HCEC 1CT (cell line): Measurements from ENCODE around the gene CDKN2B-AS1.
A peak's percentile ranks its signal among the peaks of the same experiment; 100 is the strongest.

Experiments used
- DNase-seq: peaks from one replicate; pipeline ENCODE4 v3.0.0-alpha.2; 2017

The CDKN2B-AS1 gene

GRCh38 chr9:22098643-22099332 lies 104.2 kb downstream of the CDKN2B-AS1 start:
- DNase-seq: peak; percentile 18

- no peak for DNase-seq
Observed at GRCh38 chr9:22100626-22101025, 106.0 kb downstream of the CDKN2B-AS1 start.

GRCh38 chr9:22102146-22103053 lies 107.8 kb downstream of the CDKN2B-AS1 start:
- no peak for DNase-seq

DNA sequence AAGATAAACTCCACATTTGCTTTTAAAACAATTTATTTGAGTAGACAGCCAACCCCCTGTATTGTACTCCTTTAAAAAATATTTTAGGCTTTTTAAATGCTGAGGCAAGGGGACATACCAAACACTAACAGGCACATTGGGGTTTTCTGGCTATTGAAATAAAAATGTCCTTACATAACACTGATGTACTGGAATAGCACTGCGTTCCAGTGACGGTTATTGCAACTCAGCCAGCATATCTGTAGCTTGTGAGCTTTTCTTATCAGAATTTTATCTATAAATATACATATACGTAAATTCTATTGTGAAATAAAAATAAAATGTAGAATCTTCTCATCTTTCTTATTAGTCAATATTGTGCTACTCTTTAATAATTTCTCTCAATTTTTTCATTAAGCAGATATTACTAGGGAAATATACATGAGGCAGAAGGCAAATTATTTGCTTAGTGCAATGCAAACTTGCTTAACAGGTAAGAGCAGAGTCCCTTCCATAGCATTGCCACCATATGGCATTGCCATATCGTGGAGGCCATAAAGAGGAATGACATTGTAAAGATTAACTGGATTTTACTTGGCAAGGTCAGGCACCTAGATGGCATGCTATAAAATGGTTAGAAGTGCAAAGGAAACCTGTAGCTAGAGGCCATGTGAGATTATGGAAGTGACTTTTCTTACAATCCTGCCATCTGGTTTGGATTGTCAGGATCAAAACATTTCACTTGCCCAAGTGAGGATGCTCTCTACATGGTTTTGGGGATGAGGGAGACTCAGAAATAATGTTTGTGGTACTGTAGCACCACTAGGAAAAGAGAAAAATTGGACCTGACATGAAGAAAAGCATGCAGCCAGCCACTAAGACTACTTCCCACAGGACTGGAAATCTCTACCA lies 109.3 kb downstream of the CDKN2B-AS1 start:
- peak; percentile 86 for DNase-seq

DNA sequence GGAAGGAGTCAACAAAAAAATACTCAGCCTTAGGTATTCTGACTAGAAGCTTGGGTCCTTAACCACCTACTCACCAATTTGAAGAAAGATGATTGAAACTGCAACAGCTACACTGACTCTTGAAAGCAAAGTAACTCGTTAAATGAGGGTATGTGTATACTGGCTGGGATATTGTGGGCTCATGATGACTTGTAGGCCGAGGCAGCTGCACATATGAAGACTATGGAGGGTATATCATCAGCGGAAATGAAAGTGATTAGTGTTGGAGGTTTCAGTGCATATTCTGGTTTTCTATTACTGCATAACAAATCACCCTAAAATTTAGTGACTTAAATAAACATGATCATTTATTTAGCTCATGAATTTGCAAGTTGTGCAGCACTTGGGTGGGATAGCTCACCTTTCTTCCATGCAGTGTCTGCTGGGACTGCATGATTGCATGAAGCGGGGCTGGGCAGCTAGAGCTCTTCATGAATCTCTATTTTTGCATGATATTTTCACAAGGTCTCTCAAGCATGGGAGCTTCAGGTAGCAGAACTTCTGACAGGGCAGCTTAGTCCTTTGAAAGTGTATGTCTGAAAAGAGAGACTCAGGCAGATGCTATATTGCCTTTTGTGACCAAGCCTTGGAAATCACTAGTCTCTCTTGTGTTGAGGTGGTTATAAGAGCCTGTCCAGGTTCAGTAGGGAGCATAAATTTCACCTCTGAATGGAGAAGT lies 110.6 kb downstream of the CDKN2B-AS1 start:
- DNase-seq: no peak

- DNase-seq: no peak
Observed at GRCh38 chr9:22107202-22108045, 112.8 kb downstream of the CDKN2B-AS1 start.

- peak; percentile 37 for DNase-seq
Observed at GRCh38 chr9:22108581-22109370, 114.2 kb downstream of the CDKN2B-AS1 start.

DNA sequence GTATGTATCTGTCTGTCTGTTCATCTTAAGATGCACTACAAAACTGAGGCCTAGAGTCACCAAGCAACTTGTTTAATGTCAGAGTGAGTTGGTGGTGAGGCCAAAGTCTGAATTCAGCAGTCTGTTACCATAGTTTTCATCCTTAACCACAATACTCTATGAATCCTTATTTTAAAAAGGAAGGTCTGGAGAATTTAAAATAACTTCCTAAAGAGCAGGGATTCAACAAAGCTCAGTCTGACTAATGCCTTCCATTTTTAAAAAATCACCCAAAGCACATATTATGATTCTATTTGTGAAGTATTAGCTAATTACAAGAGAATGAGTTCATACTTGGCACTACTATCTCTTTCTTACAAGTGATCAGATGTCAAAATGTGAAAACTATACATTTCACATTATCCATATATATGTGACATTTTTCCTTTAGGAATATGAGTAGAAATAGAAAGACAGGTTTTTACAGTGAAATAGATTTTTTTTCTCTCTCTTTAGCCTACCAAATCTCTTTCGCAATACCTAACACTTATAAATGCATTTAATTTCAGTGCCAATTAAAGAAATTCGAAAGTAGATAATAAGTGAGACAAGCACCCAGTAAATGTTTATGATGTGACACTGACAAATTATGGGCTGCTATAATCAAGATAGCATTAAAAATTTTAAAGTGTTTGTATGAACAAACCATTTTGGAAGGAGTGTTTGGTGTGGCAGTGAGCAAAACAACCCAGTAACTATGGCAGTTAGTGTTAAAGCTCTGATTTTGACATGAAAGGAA lies 116.8 kb downstream of the CDKN2B-AS1 start:
- DNase-seq: peak; percentile 51

DNA sequence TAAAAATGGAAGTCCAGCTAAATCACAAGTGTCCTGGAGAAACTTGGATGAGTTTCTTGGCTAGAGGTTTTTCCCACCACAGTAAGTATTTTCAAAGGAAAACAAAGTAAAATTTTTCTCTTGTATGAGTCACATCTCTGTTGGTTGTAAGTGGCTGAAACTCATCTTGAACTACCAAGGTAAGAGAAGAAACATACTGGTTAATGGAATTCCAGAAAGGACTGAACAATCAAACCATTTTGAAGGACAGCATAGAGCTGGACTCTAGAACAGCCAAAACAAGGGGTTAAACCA lies 117.3 kb downstream of the CDKN2B-AS1 start:
- peak; percentile 76 for DNase-seq

DNA sequence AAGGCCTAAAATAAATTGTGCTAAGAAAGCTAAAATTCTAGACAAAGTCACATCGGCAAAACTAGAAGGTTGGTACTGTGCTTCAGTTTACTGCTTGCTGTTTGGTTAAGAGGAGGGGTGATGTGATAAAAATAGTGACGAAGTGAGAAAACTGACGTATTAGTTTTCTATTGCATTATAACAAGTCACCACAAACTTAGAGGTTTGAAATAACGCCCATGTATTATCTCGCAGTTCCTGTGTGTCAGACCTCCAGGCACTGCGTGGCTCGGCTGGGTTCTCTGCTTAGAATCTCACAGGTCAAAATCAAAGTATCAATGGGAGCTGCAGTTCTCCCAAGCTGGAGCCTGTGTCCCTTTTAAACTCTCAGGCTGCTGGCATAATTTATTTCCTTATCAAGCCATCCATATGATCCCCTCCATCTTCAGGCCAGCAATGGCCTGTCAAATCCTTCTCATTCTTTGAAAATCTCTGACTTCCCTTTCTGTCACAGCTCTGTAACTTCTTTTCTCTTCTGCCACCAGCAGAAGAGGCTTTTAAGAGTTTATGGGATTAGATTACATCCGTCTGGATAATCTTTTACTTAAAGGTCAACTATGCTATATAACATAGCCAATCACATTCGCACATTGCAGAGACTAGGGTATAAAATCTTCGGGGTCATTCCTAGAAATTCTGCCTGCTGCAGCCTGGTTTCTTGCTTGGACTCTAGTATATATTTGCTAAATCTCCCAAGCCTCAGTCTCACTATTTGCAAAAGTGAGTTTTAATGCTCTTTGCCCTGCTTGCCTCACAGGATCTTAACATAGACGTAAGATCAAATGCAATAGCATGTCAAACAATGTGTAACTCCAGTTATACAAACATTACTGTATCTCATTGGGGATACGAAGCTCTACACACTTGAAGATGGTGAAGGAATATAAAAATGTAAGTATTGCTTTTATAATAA lies 118.6 kb downstream of the CDKN2B-AS1 start:
- no peak for DNase-seq

- peak; percentile 85 for DNase-seq
Observed at GRCh38 chr9:22114956-22115355, 120.4 kb downstream of the CDKN2B-AS1 start.

- no peak for DNase-seq
Observed at GRCh38 chr9:22116758-22117157, 122.2 kb downstream of the CDKN2B-AS1 start.

- peak; percentile 90 for DNase-seq
Observed at GRCh38 chr9:22117511-22118384, 123.2 kb downstream of the CDKN2B-AS1 start.

GRCh38 chr9:22118810-22119521 lies 124.4 kb downstream of the CDKN2B-AS1 start:
- no peak for DNase-seq

DNA sequence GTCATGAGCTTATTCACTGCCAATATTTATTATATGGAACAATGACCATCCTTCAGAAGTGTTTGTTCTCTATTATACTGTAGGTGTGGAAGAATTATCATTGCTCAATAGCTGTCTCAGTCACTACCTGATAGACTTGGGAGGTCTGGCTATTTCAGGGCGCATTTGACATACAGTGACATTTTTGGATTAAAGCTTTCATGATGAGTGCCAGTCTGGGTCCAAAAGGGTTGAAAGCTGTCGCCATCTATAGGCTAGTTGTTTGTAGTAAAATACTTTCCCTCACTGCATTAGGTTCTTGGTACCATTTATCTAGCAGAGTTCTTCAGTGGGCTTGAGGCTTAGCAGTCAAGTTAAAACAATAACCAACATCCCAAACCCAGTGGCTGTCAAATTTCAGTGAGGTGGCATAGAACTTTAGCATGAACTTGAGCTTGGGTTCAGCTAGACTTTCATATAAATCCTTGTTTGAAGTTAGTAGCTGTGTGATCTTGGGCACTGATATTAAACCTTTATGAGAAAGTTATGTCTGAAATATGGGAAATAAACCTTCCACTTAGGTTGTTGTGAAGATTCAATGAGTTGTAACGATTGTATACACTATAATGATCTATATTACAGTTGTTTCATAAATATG lies 125.0 kb downstream of the CDKN2B-AS1 start:
- peak; percentile 68 for DNase-seq

DNA sequence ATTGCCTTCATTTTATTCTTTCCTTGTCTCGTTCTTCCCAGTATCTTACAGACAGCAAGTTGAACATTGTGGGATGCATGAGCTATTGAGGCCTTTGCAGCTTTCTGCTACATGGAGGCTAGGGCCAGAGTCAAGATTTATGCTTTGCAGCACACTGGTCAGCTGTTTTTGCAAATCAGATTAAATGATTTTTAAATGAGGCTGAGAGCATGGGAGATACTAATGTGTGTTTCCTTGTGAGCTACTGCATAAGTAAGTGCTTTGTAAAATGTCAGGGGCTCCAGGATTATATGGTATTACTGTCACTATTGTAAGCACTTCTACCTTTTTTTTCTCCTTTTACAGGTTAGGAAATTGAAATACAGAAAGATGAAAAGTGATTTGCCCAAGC lies 125.6 kb downstream of the CDKN2B-AS1 start:
- DNase-seq: no peak

DNA sequence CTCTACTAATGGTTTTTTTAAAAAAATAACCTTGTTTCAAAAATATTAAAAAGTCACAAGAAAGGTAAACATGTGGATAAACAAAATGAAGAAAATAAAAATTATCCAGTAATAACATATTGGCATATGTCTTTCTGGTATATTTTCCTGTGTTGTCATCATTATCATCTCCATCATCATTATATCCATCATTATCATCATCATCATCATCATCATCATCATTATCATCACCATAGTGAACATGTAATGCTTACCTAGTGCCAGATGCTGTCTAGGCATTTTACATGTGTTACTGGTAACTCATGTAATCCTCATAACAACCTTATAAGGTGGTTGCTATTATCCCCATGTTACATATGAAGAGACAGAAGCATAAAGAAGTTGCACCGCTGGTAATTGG lies 126.0 kb downstream of the CDKN2B-AS1 start:
- DNase-seq: no peak
